NT2/D1 (cell line): Measurements from ENCODE around the gene NUDT6.

ENCODE experiments used
- DNase-seq: peaks from one replicate; pipeline ENCODE4 v3.0.0-alpha.2; 2011; ENCODE audit warnings: low read depth, low spot score
- H3K27me3 ChIP-seq: 2 replicates; pipeline ENCODE4 v1.6.0; 2011; ENCODE audit warnings: mild to moderate bottlenecking; ENCODE audit not compliant: insufficient read length, insufficient read depth
- H3K36me3 ChIP-seq: 2 replicates; pipeline ENCODE4 v1.6.1; 2011; ENCODE audit warnings: mild to moderate bottlenecking, low read length, mixed read lengths; ENCODE audit not compliant: insufficient read depth, insufficient read length
- H3K4me1 ChIP-seq: 2 replicates; pipeline ENCODE4 v1.5.1; 2011; ENCODE audit not compliant: insufficient read depth, insufficient read length
- H3K4me3 ChIP-seq: 2 replicates; pipeline ENCODE4 v1.5.1; 2011; ENCODE audit warnings: low read depth; ENCODE audit not compliant: insufficient read length
- H3K9ac ChIP-seq: 2 replicates; pipeline ENCODE4 v1.6.0; 2011; ENCODE audit warnings: low read depth; ENCODE audit not compliant: insufficient read length
- H3K9me3 ChIP-seq: 2 replicates; pipeline ENCODE4 v1.5.1; 2011; ENCODE audit warnings: mild to moderate bottlenecking, low read length; ENCODE audit not compliant: insufficient read depth
- SUZ12 ChIP-seq: IDR thresholded peaks from 2 replicates; pipeline ENCODE4 v1.6.1; 2011; ENCODE audit not compliant: insufficient read length, insufficient read depth; ENCODE audit errors: extremely low read depth
- YY1 ChIP-seq: IDR thresholded peaks from 2 replicates; pipeline ENCODE4 v1.6.1; 2011; ENCODE audit not compliant: insufficient read length, insufficient read depth
- ZNF274 ChIP-seq: IDR thresholded peaks from 2 replicates; pipeline ENCODE4 v1.6.1; 2011; ENCODE audit warnings: mild to moderate bottlenecking, low read depth, low read length

NUDT6 gene

DNA sequence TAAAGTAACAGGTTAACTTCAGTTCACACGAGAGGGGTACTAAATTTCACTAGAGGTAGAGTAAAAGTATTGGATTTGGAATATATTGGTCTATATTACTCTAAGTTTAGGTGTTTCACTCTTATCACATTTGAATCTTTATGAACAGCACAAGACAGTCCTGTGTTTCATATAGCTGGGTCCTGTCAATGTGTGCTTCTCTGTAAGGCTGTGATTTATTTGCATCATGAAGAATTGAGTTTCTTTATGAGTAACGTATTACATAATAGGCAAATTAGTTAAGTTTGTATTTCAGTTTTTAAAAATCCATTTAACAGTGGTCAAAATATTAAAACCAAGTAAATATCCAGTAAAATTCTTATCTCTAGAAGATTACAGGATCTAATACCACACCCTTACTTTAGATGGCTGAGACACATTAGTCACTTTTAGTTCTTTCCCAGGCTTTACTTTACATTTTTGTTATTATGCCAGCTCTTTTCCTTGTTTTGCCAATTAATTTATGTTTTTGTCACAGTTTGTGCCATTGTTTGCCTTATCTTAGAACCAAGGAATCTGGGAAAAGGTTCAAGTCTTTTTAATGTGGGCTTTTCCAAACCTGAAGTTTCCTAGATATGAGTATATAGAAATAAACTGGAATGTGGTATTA is 32.1 kb downstream of the NUDT6 start:
- peaks cover 36% of the 10 kb centered on the region for H3K36me3 ChIP-seq
- H3K27me3 ChIP-seq: no peaks in the 10 kb centered on the region
- no peak for DNase-seq
- no peak overlapping the region for H3K9ac ChIP-seq
- TF ChIP-seq SUZ12: no peak
- no peak for TF ChIP-seq ZNF274
- TF ChIP-seq YY1: no peak
- no peaks in the 10 kb centered on the region for H3K9me3 ChIP-seq
- H3K4me3 ChIP-seq: no peak overlapping the region
- no peaks in the 10 kb centered on the region for H3K4me1 ChIP-seq

DNA sequence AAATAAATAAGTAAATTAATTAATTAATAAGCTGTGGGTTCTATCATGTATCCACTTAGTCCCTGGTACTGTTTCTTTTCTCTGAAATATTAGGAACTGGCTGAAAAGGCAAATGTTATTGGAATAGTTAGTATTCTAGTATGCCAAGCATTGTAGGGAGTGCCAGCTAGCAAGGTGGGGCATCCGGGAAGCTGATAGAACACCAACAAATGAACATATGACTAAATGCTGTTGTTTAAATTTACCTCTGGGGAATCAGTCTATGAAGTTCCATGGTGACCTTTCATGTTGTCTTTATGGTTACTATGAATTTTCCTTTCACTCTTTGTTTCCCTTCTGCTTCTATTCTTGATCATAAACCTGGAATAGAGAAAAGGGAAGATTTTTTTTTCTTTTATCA is 32.7 kb downstream of the NUDT6 start:
- Histone ChIP-seq H3K36me3 (peaks cover 37% of the 10 kb centered on the region), H3K27me3 (no peaks in the 10 kb centered on the region), H3K9ac (no peak overlapping the region), H3K4me3 (no peak overlapping the region), H3K9me3 (no peaks in the 10 kb centered on the region), H3K4me1 (no peaks in the 10 kb centered on the region)
- no peak for DNase-seq
- TF ChIP-seq YY1 (no peak), ZNF274 (no peak), SUZ12 (no peak)

DNA sequence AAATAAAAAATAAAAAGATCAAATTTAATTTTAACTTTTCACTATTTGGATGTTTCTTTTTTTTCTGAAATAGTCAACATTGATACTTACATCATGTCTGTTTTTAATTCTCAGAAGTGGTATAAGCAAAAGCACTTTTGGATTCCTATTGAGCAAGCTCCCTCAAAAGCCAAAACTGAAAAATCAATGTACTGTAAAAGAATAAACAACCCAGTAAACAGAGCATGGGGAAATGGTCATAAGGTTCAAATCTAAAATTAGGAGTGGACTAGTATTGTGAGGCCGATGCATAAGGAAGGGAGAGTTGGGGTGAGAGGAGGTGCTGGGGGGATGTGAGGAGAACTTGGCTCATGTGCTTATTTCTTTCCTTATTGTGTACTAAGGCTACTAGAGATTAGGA is 37.9 kb downstream of the NUDT6 start:
- Histone ChIP-seq H3K9me3 (peaks cover 11% of the 10 kb centered on the region; the same call in 1 of the 2 replicates), H3K36me3 (peaks cover 43% of the 10 kb centered on the region), H3K27me3 (no peaks in the 10 kb centered on the region), H3K4me3 (no peak overlapping the region), H3K9ac (no peak overlapping the region), H3K4me1 (no peaks in the 10 kb centered on the region)
- TF ChIP-seq ZNF274: no peak
- TF ChIP-seq SUZ12: no peak
- TF ChIP-seq YY1: no peak
- DNase-seq: no peak

DNA sequence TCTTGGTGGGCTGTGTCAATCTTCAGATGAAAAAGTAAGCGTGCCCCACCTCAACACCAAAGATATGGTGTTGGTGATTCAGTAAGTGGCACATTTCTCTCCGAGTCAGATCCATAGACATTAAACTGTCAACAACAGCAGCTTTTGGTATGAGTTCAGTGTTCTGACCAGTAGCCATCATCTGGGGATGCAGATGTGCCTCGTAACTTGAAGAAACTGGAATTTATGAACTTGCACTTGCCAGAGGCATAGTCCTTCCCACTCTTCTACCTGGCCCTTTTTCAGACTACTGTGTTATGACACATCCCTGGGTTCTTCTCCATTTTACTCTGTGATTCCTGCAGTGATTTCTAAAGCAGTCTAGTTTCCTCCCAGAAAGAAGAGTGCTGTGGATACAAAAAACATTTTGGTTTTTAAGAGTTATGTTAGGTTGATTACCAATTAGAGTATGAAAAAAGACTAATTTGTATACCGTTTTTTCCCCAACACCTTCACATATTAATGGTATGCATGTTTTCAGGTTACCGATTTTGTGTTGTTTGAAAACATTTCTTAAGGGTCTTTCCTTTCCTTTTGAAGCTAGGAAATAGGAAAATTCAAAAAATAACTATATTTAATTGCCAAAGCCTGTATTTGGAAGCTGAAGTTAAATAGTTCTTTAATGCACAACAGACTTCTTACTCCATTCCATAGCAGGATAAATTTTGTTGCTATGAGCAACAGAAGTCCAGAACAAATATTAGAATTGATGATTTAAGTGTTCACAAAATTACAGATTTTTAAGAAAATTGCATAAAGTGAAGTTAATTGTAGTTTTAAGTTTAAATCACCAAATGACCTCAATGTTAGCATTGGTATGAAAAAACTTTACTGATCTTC is 39.3 kb downstream of the NUDT6 start:
- Histone ChIP-seq H3K4me1 (no peaks in the 10 kb centered on the region), H3K27me3 (no peaks in the 10 kb centered on the region), H3K4me3 (no peak overlapping the region), H3K36me3 (peaks cover 51% of the 10 kb centered on the region), H3K9me3 (peaks cover 18% of the 10 kb centered on the region; the same call in 1 of the 2 replicates), H3K9ac (no peak overlapping the region)
- TF ChIP-seq ZNF274 (no peak), SUZ12 (no peak), YY1 (no peak)
- no peak for DNase-seq

DNA sequence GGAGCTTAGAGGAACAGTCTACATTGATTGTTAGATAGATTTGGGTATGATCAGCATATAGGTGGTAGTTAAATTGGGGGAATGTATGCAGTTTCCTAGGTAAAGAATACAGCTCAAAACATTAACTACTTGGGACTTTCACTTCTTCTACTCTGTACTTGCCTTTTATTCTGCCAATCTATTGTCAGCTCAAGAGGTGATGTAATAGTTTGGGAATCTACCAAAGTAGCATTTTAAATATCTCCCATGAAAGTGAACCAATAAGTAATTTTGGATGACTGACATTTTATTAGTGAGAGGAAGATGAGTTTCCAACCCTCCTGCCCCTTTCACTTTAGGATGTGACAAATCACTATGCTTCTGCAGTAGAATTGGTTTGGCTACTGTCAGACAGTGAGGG is 43.4 kb downstream of the NUDT6 start:
- H3K36me3 ChIP-seq: peaks cover 52% of the 10 kb centered on the region
- no peaks in the 10 kb centered on the region for H3K4me1 ChIP-seq
- H3K9me3 ChIP-seq: peaks cover 18% of the 10 kb centered on the region; the same call in 1 of the 2 replicates
- H3K4me3 ChIP-seq: no peak overlapping the region
- TF ChIP-seq YY1: no peak
- no peak for TF ChIP-seq SUZ12
- TF ChIP-seq ZNF274: no peak
- H3K27me3 ChIP-seq: no peaks in the 10 kb centered on the region
- DNase-seq: no peak
- no peak overlapping the region for H3K9ac ChIP-seq

DNA sequence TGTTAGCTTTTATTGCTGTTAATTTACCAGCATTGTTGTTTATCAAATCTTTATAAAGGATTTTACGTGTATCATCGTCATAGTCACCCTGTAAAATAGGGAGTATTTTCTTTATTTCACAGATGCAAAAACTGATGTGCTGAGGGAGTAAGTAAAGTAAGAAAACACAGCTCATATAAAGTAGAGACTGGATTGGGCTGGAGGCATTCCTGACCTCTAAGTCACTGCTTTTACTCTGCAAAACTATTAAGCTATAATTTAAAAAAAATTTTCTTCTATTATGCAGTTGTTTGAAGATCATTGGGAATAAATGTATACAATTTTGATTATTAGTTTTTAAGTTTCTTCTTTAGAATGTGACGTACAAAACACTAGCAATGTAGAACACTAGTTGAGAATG is 45.9 kb downstream of the NUDT6 start:
- TF ChIP-seq SUZ12: no peak
- TF ChIP-seq ZNF274: no peak
- no peak for TF ChIP-seq YY1
- Histone ChIP-seq H3K9me3 (peaks cover 18% of the 10 kb centered on the region; the same call in 1 of the 2 replicates), H3K4me1 (no peaks in the 10 kb centered on the region), H3K9ac (no peak overlapping the region), H3K27me3 (no peaks in the 10 kb centered on the region), H3K4me3 (no peak overlapping the region), H3K36me3 (peaks cover 33% of the 10 kb centered on the region)
- no peak for DNase-seq

DNA sequence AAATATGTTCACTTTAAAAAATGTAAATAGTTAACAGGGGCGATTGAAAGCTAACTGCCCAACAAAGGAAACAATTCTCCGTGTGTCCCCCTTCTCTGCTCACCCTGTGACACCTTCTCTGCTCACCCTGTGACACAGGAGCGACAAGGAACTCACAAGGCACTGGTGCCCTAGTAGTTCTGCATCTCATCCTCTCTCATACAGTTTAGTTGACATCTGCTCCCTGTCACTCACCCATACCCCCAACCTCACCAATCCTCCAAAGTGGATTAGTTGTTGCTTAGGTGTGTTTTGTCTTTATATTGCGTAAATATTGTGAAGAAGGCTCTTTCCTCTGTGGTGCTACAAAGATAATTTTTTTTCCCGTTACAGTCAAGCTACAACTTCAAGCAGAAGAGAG is 46.4 kb downstream of the NUDT6 start:
- TF ChIP-seq ZNF274 (no peak), YY1 (no peak), SUZ12 (no peak)
- Histone ChIP-seq H3K4me3 (no peak overlapping the region), H3K4me1 (no peaks in the 10 kb centered on the region), H3K9ac (no peak overlapping the region), H3K36me3 (peaks cover 31% of the 10 kb centered on the region), H3K9me3 (peaks cover 16% of the 10 kb centered on the region; the same call in 1 of the 2 replicates), H3K27me3 (no peaks in the 10 kb centered on the region)
- no peak for DNase-seq
